ENCODE data around the gene ROS1. TPM values are rescaled to one million over a fixed set of nuclear protein-coding genes. Genes with fewer than 3 reads are reported as not detected.
"Not testable (repeated sequence)": the region's sequence is repeated elsewhere in the genome, so short reads cannot be mapped to it uniquely, and the experiment has no call there.

The ROS1 gene
- 0.14 and 0.22 TPM in 2 replicates for total RNA-seq
- long read RNA-seq, partial matches to known transcripts = 0 of 1 reads
- long read RNA-seq, other reads (novel, unspliced or antisense) = 1 of 1 reads

- DNase-seq (ENCODE audit: low spot score, unreplicated experiment) = no peak
- Mint-ChIP-seq H3K4me3 (ENCODE audit: low read depth) (no peak within 1 kb of the TSS), H3K4me1 (ENCODE audit: low read depth) (peaks cover 9% of the 10 kb centered on the region), H3K27me3 (no peaks in the 10 kb centered on the region), H3K27ac (no peak within 1 kb of the TSS), H3K36me3 (ENCODE audit: insufficient read depth) (peaks cover 1% of the 10 kb centered on the region), H3K9me3 (ENCODE audit: low read depth) (peaks cover 15% of the 10 kb centered on the region)
- TF ChIP-seq CTCF (IDR thresholded peaks at IDR 0.05; ENCODE audit: unreplicated experiment) = no peak
Measured at GRCh38 chr6:117425431-117426153, at the start of gene ROS1. Gene ROS1 (minus strand): TSS chr6:117425942. CDS start chr6:117425656, 286 bp downstream.

DNA sequence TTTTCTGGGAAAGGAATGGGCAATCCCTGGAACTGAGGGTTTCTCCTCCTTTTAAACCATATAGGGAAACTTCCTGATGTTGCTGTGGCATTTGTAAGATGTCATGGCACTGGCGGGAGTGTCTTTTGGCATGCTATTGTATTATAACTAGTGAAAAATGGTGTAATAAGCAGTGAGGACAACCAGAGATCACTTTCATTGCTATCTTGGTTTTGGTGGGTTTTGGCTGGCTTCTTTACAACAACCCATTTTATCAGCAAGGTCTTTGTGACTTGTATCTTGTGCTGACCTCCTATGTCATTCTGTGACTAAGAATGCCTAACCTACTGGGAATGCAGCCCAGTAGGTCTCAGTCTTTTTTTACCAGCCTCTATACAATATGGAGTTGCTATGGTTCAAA, 47.7 kb upstream of the ROS1 start:
- Mint-ChIP-seq H3K36me3 (ENCODE audit: insufficient read depth) (peaks cover 1% of the 10 kb centered on the region), H3K4me3 (ENCODE audit: low read depth) (no peak overlapping the region), H3K9me3 (ENCODE audit: low read depth) (no peaks in the 10 kb centered on the region), H3K27me3 (no peaks in the 10 kb centered on the region), H3K27ac (no peak overlapping the region), H3K4me1 (ENCODE audit: low read depth) (peaks cover 4% of the 10 kb centered on the region)
- TF ChIP-seq CTCF (IDR thresholded peaks at IDR 0.05; ENCODE audit: unreplicated experiment) = no peak
- DNase-seq (ENCODE audit: low spot score, unreplicated experiment) = no peak

DNA sequence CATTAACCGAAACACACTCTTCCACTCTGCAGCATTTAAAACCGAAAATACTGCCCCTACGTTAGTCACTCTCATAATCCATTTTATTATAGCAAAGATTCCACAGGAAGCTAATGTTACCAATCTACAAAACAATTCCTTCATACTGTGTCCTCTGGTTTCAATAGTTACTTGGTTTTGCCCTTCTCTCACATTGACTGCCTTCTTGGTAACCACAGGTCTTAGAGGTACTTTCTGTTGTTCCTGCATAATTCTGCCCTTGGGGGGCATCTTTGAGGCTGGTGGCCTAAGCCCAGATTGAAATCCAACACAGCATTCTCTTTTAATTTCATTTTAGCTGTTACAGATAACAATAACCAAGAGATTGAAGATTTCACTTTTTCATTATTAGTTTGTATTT, 46.9 kb upstream of the ROS1 start:
- peaks cover 1% of the 10 kb centered on the region for H3K36me3 Mint-ChIP-seq (ENCODE audit: insufficient read depth)
- H3K9me3 Mint-ChIP-seq (ENCODE audit: low read depth) = no peaks in the 10 kb centered on the region
- H3K4me1 Mint-ChIP-seq (ENCODE audit: low read depth) = no peaks in the 10 kb centered on the region
- no peak overlapping the region for H3K4me3 Mint-ChIP-seq (ENCODE audit: low read depth)
- no peaks in the 10 kb centered on the region for H3K27me3 Mint-ChIP-seq
- H3K27ac Mint-ChIP-seq = no peak overlapping the region
- no peak for TF ChIP-seq CTCF (IDR thresholded peaks at IDR 0.05; ENCODE audit: unreplicated experiment)
- no peak for DNase-seq (ENCODE audit: low spot score, unreplicated experiment)

- Mint-ChIP-seq H3K36me3 (ENCODE audit: insufficient read depth) (no peaks in the 10 kb centered on the region), H3K27me3 (peaks cover 8% of the 10 kb centered on the region), H3K27ac (no peak overlapping the region), H3K4me1 (ENCODE audit: low read depth) (no peaks in the 10 kb centered on the region), H3K4me3 (ENCODE audit: low read depth) (no peak overlapping the region), H3K9me3 (ENCODE audit: low read depth) (no peaks in the 10 kb centered on the region)
- DNase-seq (ENCODE audit: low spot score, unreplicated experiment) = no peak
- TF ChIP-seq CTCF (IDR thresholded peaks at IDR 0.05; ENCODE audit: unreplicated experiment) = no peak
Measured at GRCh38 chr6:117469791-117470190, 44.0 kb upstream of the ROS1 start.

- H3K4me3 Mint-ChIP-seq (ENCODE audit: low read depth) = no peak overlapping the region
- H3K27me3 Mint-ChIP-seq = peaks cover 8% of the 10 kb centered on the region
- DNase-seq (ENCODE audit: low spot score, unreplicated experiment) = no peak
- no peak overlapping the region for H3K27ac Mint-ChIP-seq
- no peaks in the 10 kb centered on the region for H3K36me3 Mint-ChIP-seq (ENCODE audit: insufficient read depth)
- no peak for TF ChIP-seq CTCF (IDR thresholded peaks at IDR 0.05; ENCODE audit: unreplicated experiment)
- H3K4me1 Mint-ChIP-seq (ENCODE audit: low read depth) = no peaks in the 10 kb centered on the region
- H3K9me3 Mint-ChIP-seq (ENCODE audit: low read depth) = no peaks in the 10 kb centered on the region
Measured at GRCh38 chr6:117469356-117469755, 43.6 kb upstream of the ROS1 start.

GRCh38 chr6:117468527-117468926, 42.8 kb upstream of the ROS1 start:
- not testable (repeated sequence) for H3K4me1 Mint-ChIP-seq (ENCODE audit: low read depth); H3K36me3 Mint-ChIP-seq (ENCODE audit: insufficient read depth); H3K27me3 Mint-ChIP-seq; DNase-seq (ENCODE audit: low spot score, unreplicated experiment); H3K4me3 Mint-ChIP-seq (ENCODE audit: low read depth); H3K27ac Mint-ChIP-seq; H3K9me3 Mint-ChIP-seq (ENCODE audit: low read depth)
